H1 (cell line): Measurements from ENCODE around the gene UVSSA. TPM values are rescaled to one million over a fixed set of nuclear protein-coding genes. Genes with fewer than 3 reads are reported as not detected.

ENCODE experiments used
- CTCF ChIA-PET: fragments of 300-600 bp; sonication (Branson Sonifier 250); formaldehyde crosslinking; loops from one replicate; lab custom pipeline; 2021; ENCODE audit not compliant: partially characterized antibody; lab: Charles Lee
- POLR2A ChIA-PET: fragments of 300-600 bp; sonication (Branson Sonifier 250); formaldehyde crosslinking; loops from one replicate; lab custom pipeline; 2021; ENCODE audit warnings: inconsistent platforms; ENCODE audit not compliant: partially characterized antibody; lab: Charles Lee
- DNase-seq, 2 experiments: peaks; one replicate each; pipeline versions ENCODE4 v3.0.0 to v3.0.0-alpha.2; 2010 to 2022; ENCODE audit warnings: low spot score in 2 of 2, low read depth in 1 of 2, mixed read lengths in 1 of 2
- FAIRE-seq: peaks from 2 replicates; lab custom pipeline; 2011; peaks lifted over from hg19 to GRCh38; lab: Jason Lieb, UNC
- H2AFZ ChIP-seq: 2 replicates; pipeline ENCODE4 v1.8.1; 2012; ENCODE audit warnings: low read length, inconsistent platforms
- H2AK5ac ChIP-seq: 2 replicates; pipeline ENCODE4 v1.6.1; 2013; ENCODE audit warnings: low read depth, low read length
- H2BK120ac ChIP-seq: replicated peaks from 2 replicates; pipeline ENCODE3; 2013; ENCODE audit warnings: low read depth, low read length, inconsistent platforms
- H2BK12ac ChIP-seq: 2 replicates; pipeline ENCODE4 v1.6.1; 2013; ENCODE audit warnings: low read depth, low read length
- H2BK15ac ChIP-seq: 2 replicates; pipeline ENCODE4 v1.6.1; 2013; ENCODE audit warnings: low read length
- H2BK20ac ChIP-seq: 2 replicates; pipeline ENCODE4 v1.6.1; 2013; ENCODE audit warnings: low read length
- H2BK5ac ChIP-seq: 2 replicates; pipeline ENCODE4 v1.6.1; 2013; ENCODE audit warnings: low read depth, low read length
- H3K14ac ChIP-seq: 2 replicates; pipeline ENCODE4 v1.6.1; 2013; ENCODE audit warnings: inconsistent platforms; ENCODE audit not compliant: insufficient read length
- H3K18ac ChIP-seq: 2 replicates; pipeline ENCODE4 v1.6.1; 2013; ENCODE audit warnings: low read length; ENCODE audit errors: extremely low read depth
- H3K23ac ChIP-seq: 2 replicates; pipeline ENCODE4 v1.6.1; 2013; ENCODE audit warnings: inconsistent platforms; ENCODE audit not compliant: insufficient read length
- H3K23me2 ChIP-seq: 2 replicates; pipeline ENCODE4 v1.6.1; 2013; ENCODE audit warnings: low read depth, low read length
- H3K27ac ChIP-seq: 2 replicates; pipeline ENCODE4 v1.6.1; 2011; ENCODE audit warnings: low read depth, low read length, inconsistent platforms
- H3K27me3 ChIP-seq, 4 experiments: replicated peaks in 1 of 4; 1 replicate in 1 of 4; 2 replicates in 3 of 4; pipeline versions ENCODE4 v1.6.1 to v1.8.1; 2011 to 2013; ENCODE audit warnings: low read length in 3 of 4, mild to moderate bottlenecking in 3 of 4, inconsistent platforms in 2 of 4, mixed read lengths in 2 of 4, moderate library complexity in 1 of 4; ENCODE audit not compliant: control insufficient read depth in 3 of 4, insufficient read depth in 3 of 4; ENCODE audit errors: extremely low read depth in 1 of 4
- H3K36me3 ChIP-seq, 4 experiments: 2 replicates each; pipeline versions ENCODE4 v1.6.1 to v1.8.1; 2011 to 2013; ENCODE audit warnings: mild to moderate bottlenecking in 4 of 4, low read length in 3 of 4, moderate library complexity in 2 of 4, control low read depth in 1 of 4, inconsistent platforms in 1 of 4; ENCODE audit not compliant: insufficient read depth in 4 of 4, control insufficient read depth in 2 of 4
- H3K4ac ChIP-seq: replicated peaks from 2 replicates; pipeline ENCODE3; 2013; ENCODE audit warnings: low read length, low read depth, mixed read lengths, inconsistent platforms; ENCODE audit not compliant: insufficient read length
- H3K4me1 ChIP-seq, 4 experiments: replicated peaks in 1 of 4; 1 replicate in 1 of 4; 2 replicates in 3 of 4; pipeline versions ENCODE4 v1.6.1 to v1.8.1; 2011 to 2013; ENCODE audit warnings: low read length in 3 of 4, inconsistent platforms in 2 of 4, mixed read lengths in 1 of 4; ENCODE audit not compliant: insufficient read depth in 4 of 4, control insufficient read depth in 3 of 4
- H3K4me2 ChIP-seq, 2 experiments: 2 replicates each; pipeline versions ENCODE4 v1.6.1 to v1.8.1; 2011 to 2013; ENCODE audit warnings: low read depth in 2 of 2, low read length in 2 of 2, control low read depth in 1 of 2, inconsistent platforms in 1 of 2, mild to moderate bottlenecking in 1 of 2; ENCODE audit not compliant: insufficient read depth in 1 of 2
- H3K4me3 ChIP-seq, 4 experiments: fragments of 200-600, 300-600 bp in 1 of 4; sonication (generic), shearing (Covaris generic), sonication (Bioruptor Twin) in 1 of 4; 2 replicates each; pipeline versions ENCODE4 v1.5.1 to v1.8.1; 2011 to 2016; ENCODE audit warnings: low read length in 4 of 4, low read depth in 3 of 4, control low read depth in 2 of 4, inconsistent platforms in 2 of 4, mild to moderate bottlenecking in 2 of 4, mixed read lengths in 1 of 4, moderate library complexity in 1 of 4; ENCODE audit not compliant: insufficient read depth in 2 of 4; ENCODE audit errors: extremely low read depth in 1 of 4
- H3K56ac ChIP-seq: replicated peaks from 2 replicates; pipeline ENCODE3; 2013; ENCODE audit warnings: low read depth, mild to moderate bottlenecking, mixed read lengths, low read length, inconsistent platforms; ENCODE audit not compliant: insufficient read length
- H3K79me1 ChIP-seq: 2 replicates; pipeline ENCODE4 v1.6.1; 2013; ENCODE audit warnings: low read depth, low read length, control low read depth
- H3K79me2 ChIP-seq, 2 experiments: 2 replicates each; pipeline versions ENCODE4 v1.6.1 to v1.8.1; 2012 to 2013; ENCODE audit warnings: low read length in 2 of 2, mild to moderate bottlenecking in 2 of 2, inconsistent platforms in 1 of 2; ENCODE audit not compliant: insufficient read depth in 2 of 2, control insufficient read depth in 1 of 2
- H3K9ac ChIP-seq, 4 experiments: replicated peaks in 1 of 4; 1 replicate in 1 of 4; 2 replicates in 3 of 4; pipeline versions ENCODE4 v1.6.1 to v1.8.1; 2011 to 2013; ENCODE audit warnings: low read depth in 3 of 4, low read length in 3 of 4, control low read depth in 2 of 4, mild to moderate bottlenecking in 2 of 4, moderate library complexity in 2 of 4, inconsistent platforms in 1 of 4; ENCODE audit errors: extremely low read depth in 1 of 4
- H3K9me3 ChIP-seq, 2 experiments: 2 replicates each; pipeline versions ENCODE4 v1.6.1 to v1.8.1; 2012 to 2013; ENCODE audit warnings: mild to moderate bottlenecking in 2 of 2, moderate library complexity in 2 of 2, control low read depth in 1 of 2, inconsistent platforms in 1 of 2, low read depth in 1 of 2, low read length in 1 of 2, mixed read lengths in 1 of 2; ENCODE audit not compliant: insufficient read depth in 2 of 2
- H4K20me1 ChIP-seq, 2 experiments: replicated peaks in 1 of 2; 2 replicates each; pipeline versions ENCODE3 to v1.8.1; 2011 to 2013; ENCODE audit warnings: inconsistent platforms in 2 of 2, low read length in 2 of 2, mild to moderate bottlenecking in 1 of 2; ENCODE audit not compliant: insufficient read depth in 2 of 2, control insufficient read depth in 1 of 2
- H4K5ac ChIP-seq: 2 replicates; pipeline ENCODE4 v1.6.1; 2013; ENCODE audit warnings: low read length, low read depth, mixed read lengths, inconsistent platforms; ENCODE audit not compliant: insufficient read length
- H4K8ac ChIP-seq: 2 replicates; pipeline ENCODE4 v1.8.0; 2013; ENCODE audit warnings: mild to moderate bottlenecking, moderate library complexity, low read length, inconsistent platforms; ENCODE audit not compliant: insufficient read depth; ENCODE audit errors: extremely low read depth
- H4K91ac ChIP-seq: replicated peaks from 2 replicates; pipeline ENCODE3; 2013; ENCODE audit warnings: low read length, mixed read lengths, inconsistent platforms; ENCODE audit not compliant: insufficient read length
- KDM5A ChIP-seq: fragments of 200-600 bp; IDR thresholded peaks from 2 replicates; pipeline ENCODE4 v1.7.1; 2012; ENCODE audit warnings: mild to moderate bottlenecking, low read length, inconsistent platforms, mixed read lengths
- SAP30 ChIP-seq: fragments of 300-600 bp; sonication (generic); IDR thresholded peaks from 2 replicates; pipeline ENCODE4 v1.7.1; 2012; ENCODE audit warnings: low read length, moderate library complexity, mild to moderate bottlenecking, inconsistent platforms; ENCODE audit not compliant: insufficient read depth, insufficient replicate concordance
- WGBS, 2 experiments: shearing (Covaris generic) in 1 of 2; methylation state at CpG; one replicate each; pipeline versions ENCODE4 v1.1.6 to v1.1.7; 2013 to 2015; ENCODE audit warnings: low lambda C conversion rate in 2 of 2, mixed read lengths in 2 of 2, inconsistent platforms in 1 of 2, low coverage in 1 of 2, missing lambda C conversion rate in 1 of 2; ENCODE audit not compliant: insufficient replicate concordance in 2 of 2, insufficient coverage in 1 of 2, insufficient read length in 1 of 2; ENCODE audit errors: extremely low coverage in 1 of 2, missing lambda C conversion rate in 1 of 2; 5-methylcytosine and 5-hydroxymethylcytosine counted together
- polyA plus RNA-seq, 7 experiments: library from polyadenylated mRNA; depleted of rRNA in 3 of 7; stranded (reverse) in 5 of 7; unstranded in 2 of 7; fragments of >200 nt in 5 of 7; fragments of 200-250 nt in 2 of 7; gene quantifications; 1 replicate in 5 of 7; 2 replicates in 1 of 7; 4 replicates in 1 of 7; pipeline versions ENCODE4 v1.2.1 to v1.2.3, GENCODE V29; 2011 to 2013; ENCODE audit warnings: missing spikeins in 2 of 7, mixed read lengths in 2 of 7
- total RNA-seq: library from RNA; stranded (reverse); fragmentation: NEBNext Ultra II Directional; extraction: Animal tissue kit (Norgen Biotek cat#: 25700); gene quantifications from 2 replicates; pipeline ENCODE4 v1.2.1, GENCODE V29; 2021

Gene UVSSA
- total and polyA plus RNA-seq, 2 of the 8 experiments (the other 6 are each of a cell fraction or from before 2014, with no cell fraction given), result 14.5 to 19.4 TPM

DNA sequence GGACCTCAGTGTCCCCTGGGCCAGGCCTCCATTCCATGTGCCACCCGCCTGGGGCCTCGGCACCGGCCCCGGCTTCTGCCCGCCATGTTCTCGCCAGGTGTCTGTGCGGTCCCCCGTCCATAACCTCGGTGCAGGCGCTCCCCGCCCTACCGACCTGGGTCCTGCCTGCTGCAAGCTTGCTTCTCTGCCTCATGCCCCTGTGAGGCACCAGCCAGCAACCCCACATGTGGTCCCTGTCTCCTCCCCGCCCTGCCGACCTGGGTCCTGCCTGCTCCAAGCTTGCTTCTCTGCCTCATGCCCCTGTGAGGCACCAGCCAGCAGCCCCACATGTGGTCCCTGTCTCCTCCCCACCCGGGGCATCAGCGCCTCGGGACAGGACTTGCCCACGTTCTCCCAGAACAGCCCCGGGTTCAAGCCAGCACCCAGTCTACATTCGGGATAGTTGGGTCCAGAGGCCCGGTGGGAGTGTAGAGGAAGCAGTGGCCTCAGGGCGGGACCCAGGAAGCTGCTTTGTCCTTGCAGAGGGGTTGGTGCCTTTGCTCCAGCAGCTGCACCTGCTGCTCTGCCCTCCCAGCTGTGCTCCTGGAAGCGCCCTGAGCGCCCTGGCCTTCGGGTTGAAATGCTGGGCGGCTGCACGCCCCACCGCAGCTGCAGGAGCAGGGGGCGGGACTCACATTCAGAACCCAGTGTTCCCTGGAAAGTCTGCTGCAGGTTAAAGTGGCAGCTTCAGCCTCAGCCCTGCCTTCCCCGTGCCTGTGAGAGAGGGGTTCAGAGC is 20.1 kb upstream of the UVSSA start:
- H3K4me2 ChIP-seq, result no peak overlapping the region
- H2BK12ac ChIP-seq, result no peak overlapping the region
- no peak overlapping the region for H3K14ac ChIP-seq
- no peak overlapping the region for H3K9ac ChIP-seq
- H2BK20ac ChIP-seq, result no peak overlapping the region
- peaks cover 7% of the 10 kb centered on the region; the same call in 1 of the 2 replicates for H3K79me1 ChIP-seq
- no peaks in the 10 kb centered on the region for H3K27me3 ChIP-seq
- no peaks in the 10 kb centered on the region; a peak in 1 of 4 replicates for H3K79me2 ChIP-seq
- WGBS, 2 experiments, result 92% methylated on average over 29 of the region's 30 CpGs; no CpG with 5 or more reads in 1 of the 2 experiments
- no peak overlapping the region for H3K23ac ChIP-seq
- no peak overlapping the region for H4K5ac ChIP-seq
- H3K23me2 ChIP-seq, result peaks cover 11% of the 10 kb centered on the region; the same call in 1 of the 2 replicates
- H4K8ac ChIP-seq, result no peak overlapping the region
- H3K56ac ChIP-seq, result no peak overlapping the region
- ChIA-PET POLR2A (interaction anchor here (0.8 to 2.5 kb wide), 5 partner anchors 10 to 417 kb away, joined by 3 to 6 read pairs (median 4); no protein-coding TSS in a partner anchor), CTCF (interaction anchor here (2.2 kb wide), 1 partner anchor 8 kb away, joined by 9 read pairs; no protein-coding TSS in a partner anchor)
- peaks cover 7 to 33% (median 18%) of the 10 kb centered on the region in 4 experiments; a peak in 5 of 8 replicates for H3K36me3 ChIP-seq
- H2BK5ac ChIP-seq, result no peak overlapping the region
- H2AK5ac ChIP-seq, result no peak overlapping the region
- H4K91ac ChIP-seq, result no peak overlapping the region
- no peak overlapping the region for H3K18ac ChIP-seq
- H3K4ac ChIP-seq, result no peak overlapping the region
- no peak for FAIRE-seq
- no peaks in the 10 kb centered on the region for H3K4me1 ChIP-seq
- no peak overlapping the region for H2BK120ac ChIP-seq
- H2AFZ ChIP-seq, result no peak overlapping the region
- TF ChIP-seq KDM5A (no peak), SAP30 (no peak)
- H3K9me3 ChIP-seq, result no peaks in the 10 kb centered on the region
- no peak overlapping the region for H3K4me3 ChIP-seq
- peaks cover 5 to 23% of the 10 kb centered on the region in 2 experiments for H4K20me1 ChIP-seq
- no peak overlapping the region for H3K27ac ChIP-seq
- no peak for DNase-seq
- no peak overlapping the region for H2BK15ac ChIP-seq
